ENCODE measurements around the gene ATG101.

Gene ATG101

GRCh38 chr12:52058631-52059361 lies 11.0 kb upstream of the ATG101 start:
- DNase-seq: peak; percentile 5

DNA sequence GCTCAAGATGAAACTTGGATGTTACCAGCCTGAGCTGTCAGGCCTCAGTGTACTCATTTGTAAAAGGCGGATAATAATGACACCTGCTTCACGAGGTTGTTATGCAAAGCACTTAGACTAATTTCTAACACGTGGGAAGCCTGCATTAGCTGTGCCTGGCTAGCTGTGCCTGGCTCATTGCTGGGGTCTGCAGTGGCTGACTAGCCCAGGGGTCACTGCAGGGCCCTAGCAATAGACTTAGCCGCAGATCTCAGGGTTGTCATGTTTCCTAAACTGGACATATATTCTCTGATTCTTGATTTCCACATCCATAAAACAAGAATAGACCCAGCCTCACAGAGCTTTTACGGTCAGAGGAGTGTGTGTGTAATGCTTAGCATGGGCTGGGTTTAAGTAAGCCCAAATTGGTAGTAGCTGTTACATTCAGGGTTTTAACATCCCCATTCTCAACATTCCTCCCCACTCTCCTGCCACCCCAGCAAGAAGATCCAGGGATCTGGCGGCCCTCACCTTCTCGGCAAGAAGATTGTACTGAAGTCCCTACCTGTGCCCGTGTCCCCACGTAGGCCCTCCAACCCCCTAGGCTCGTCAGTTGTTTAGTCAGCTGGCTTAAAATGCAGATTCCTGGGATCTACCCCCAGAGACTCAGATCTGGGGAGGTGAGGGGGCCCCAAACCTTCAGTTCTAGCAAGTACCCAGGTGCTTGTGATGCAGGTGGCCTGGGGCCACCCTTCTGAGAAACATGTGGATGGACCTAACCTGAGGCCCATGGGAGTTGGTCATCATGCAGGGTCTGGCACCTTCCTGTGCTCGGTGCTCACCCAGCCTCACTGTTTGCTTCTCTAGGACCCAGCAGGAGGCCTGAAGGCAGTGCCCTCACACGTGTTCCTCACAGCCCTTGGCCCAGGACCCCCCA lies 9.9 kb upstream of the ATG101 start:
- no peak for DNase-seq

DNA sequence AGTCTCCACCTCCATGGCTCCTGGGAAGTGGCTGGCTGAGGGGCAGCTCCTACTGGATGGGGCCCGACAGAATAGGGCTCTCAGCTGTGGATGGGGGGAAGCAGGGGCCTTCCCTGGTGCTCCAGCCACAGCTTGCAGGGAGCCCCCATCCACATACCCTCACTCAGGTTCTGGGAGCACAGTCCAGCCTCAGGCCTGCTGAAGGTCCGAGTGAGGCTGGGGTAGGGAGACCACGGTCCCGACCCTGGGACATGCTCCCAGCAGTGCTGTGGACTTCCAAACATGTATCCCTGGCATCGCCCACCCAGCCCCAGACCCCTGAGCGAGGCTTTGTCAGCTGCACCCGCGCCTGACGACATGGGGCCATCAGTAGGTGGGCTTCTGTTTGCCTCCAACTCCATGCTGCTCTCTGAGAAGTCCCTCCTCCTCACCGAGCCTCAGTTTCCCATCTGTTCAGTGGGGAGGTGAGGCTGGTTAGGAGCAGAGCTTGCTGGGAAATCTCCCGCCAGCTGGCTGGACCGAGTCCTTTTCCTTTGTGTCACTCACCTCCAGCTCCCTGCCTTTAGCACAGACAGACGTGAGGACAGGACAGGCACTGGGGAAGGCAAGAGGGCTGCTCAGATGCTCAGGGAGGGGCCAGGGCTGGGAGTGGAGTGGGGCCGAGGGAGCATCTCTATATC lies 9.1 kb upstream of the ATG101 start:
- DNase-seq: no peak

DNA sequence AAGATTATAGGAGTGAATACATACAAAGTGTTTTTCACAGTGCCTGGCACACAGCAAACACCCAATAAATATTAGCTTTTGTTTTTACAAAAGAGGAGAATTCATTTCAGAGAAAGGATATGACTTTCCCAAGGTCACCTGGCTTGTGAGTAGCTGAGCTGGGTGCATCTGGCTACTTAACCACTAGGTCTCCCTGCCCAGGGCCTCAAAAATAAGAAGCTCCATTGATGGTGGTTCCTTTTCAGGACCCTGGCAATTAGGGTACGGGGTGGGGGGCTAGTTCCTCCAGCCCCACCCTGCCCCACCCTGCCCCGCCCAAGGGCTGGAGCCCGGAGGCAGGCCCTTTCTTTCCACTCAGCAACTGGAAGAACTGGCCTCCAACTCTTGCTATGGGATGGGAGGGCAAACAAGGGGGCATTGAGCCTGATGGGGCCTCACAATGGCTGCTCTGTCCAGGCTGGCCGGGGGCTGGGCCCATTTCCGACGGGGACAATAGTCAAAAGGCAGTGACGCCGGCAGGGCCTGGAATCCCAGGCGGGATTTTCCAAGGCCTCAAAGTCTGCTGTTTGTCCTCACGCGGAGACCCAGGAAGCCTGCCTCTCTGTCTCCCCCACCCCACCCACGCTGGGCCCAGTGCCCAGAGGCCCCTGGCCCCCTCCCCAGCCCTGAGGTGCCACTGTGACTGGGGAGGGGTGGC lies 8.2 kb upstream of the ATG101 start:
- no peak for DNase-seq

DNA sequence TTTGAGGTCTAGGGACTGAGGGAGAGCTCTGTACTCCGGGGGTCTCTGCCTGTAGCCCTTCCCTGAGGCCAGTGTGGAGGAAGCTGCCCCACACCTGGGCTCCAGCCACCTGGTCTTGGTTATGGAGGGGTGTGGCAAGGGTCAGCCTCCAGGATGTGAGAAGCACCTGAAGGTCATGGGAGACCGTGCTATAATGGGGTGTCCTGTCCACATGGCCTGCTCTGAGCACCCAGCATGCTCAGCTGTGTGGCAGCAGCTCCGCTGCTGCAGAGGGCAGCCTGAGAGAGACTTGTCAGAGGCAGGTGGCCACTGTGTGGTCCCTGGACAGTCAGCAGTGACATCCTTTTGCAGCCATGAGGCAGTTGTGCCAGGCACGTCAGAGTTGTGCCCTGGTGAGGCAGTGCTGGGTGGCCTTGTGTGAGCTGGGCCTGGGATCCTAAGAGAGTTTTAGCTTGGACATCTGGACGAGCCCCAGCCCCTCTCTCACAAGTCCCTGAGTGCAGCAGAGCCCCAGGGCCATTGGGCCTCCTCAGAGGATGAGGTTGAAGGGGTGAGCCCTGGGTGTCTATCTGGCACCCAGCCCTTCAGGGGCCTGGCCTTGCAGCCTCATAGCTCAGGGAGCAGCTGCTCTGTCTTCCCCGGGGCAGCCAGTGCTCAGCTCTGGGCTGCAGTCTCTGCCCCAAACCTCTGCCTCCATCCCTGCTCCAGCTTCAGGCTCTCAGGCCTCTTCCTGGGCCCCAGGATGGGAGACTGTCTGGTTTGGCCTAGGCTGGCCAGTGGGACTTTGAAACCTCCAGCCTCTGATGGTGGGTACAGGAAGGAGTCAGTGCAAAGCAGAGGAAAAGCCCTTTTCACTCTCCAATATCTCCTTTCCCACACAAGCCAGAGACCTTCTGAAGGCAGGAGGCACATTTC lies 7.4 kb upstream of the ATG101 start:
- DNase-seq: no peak

GRCh38 chr12:52063082-52063924 lies 6.5 kb upstream of the ATG101 start:
- no peak for DNase-seq

DNA sequence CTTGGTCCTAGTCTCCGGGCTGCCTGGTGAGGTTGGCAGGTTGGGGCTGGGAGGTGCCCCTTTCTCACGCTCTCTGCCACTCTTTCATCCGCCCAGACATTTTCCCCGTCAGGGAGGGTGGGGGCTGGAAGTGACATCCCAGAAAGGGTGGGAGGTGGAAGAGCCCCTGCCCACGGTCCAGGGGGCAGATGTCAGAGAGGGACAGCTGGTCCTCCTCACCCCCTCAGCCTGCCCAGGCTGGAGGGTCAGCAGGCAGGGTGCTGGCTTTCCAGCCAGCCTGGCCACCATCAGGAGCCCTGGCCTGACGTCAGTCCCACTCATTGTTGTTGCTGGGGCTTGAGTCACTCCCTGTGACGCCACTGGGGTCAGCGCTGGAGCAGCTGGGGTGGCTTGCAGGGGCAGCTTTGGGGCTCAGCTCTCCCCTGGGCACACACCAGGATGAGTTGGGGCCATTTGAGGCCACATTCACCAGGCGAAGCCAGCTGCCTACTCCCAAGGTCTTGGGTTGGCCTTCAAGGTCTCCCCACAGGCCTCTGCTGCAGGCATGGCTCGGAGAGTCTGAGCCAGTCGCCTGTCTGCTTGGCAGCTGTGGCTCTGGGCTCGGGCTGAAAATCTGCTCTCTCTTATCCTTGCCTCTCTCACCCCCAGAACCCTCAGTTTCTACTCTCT lies 5.7 kb upstream of the ATG101 start:
- DNase-seq: no peak

DNA sequence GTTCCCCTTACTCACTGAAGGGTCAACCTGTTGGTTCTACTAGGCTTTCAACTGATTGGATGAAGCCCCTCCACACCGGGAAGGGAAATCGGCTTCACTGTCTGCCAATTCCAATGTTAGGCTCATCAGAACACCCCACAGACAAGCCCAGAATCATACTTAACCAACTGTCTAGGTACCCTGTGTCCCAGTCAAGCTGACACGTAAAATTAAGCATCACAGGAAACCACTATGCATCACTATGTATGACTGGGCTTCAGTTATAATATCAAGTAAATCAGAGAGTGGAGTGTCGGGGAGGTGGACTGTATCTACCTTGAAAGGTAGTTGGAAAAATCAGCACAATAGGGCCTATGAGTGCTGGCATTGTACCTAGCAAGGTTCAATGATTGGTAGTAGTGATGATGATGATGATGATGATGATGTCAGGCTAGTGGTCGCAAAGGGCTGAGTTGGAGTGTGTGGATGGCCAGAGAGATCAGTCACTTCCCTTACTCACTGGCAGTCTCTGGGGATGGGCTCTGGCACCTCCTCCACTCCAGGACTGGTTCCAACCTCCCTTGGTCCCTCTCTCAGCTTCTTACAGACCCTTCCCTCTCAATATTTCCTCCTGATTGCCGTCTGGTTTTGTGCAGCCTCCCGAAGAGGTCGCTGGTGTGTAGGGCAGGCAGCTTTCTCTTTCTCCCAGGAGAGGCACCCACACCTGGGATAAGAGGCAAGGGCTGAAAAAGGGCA lies 3.3 kb upstream of the ATG101 start:
- DNase-seq: no peak

GRCh38 chr12:52067081-52067374 lies 2.8 kb upstream of the ATG101 start:
- DNase-seq: no peak

- DNase-seq: no peak
Observed at GRCh38 chr12:52070185-52070925, 577 bp downstream of the ATG101 start.

DNA sequence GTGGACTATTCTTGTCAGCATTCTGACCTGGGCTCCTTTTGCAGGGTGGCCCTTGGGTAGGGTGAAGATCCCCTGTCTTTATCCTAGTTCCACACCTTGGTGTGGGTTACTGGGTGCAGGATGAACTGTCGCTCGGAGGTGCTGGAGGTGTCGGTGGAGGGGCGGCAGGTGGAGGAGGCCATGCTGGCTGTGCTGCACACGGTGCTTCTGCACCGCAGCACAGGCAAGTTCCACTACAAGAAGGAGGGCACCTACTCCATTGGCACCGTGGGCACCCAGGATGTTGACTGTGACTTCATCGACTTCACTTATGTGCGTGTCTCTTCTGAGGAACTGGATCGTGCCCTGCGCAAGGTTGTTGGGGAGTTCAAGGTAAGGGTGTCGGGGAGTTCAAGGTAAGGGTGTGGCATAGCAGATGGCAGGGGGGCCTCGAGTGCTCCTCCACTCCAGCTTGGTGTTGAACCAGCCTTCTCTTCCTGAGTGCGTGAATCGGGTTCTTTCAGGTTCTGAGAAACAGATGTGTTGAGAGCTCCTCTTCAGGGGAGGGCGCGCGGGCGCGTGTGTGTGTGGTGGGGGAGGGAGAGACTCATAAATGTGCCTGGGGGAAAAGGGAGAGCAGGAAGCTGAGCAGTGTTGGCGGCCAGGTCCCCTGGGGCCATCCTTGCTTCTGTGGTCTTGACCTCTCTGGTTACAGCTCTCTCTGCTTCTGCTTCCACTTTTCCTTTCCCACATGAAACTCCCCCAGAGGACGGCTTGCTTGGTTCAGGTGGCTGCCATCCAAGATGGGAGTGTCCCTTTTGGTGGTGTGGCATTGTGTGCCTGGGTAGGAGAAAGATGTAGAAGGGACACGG lies 4.0 kb downstream of the ATG101 start:
- peak; percentile 9 for DNase-seq

DNA sequence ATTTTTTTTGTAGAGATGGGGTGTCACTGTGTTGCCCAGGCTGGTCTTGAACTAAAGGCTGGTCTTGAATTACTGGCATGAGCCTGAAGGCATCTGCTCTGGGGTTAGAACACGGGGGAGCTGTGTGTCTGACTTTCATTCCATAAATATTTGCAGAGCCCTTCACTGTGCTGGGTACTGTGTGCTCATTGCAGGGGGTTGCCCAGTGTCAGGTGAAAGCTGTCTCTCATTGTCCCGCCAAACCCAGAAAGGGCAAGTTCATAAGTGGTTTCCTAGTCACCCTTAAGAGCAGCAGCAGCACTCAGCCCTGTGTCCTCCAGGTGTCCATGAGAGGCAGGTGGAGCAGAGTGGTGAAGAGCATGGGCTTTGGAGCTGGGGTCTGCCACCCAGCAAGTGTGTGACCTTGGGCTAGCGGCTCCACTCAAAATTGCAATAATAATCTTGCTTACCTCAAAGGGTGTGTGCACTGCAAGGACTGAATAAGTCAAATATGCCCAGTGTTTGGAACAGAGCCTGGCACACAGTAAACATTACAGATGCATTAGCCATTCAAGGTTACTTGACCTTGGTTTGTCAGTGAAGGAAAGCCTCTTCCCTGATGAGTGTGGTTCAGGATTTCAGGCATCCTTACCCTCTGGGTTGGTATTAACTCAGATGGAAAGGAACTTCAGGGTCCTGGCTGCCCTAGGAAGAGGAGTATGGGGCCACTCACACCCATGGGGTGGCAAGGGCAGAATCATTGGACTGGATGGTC lies 5.4 kb downstream of the ATG101 start:
- no peak for DNase-seq

DNA sequence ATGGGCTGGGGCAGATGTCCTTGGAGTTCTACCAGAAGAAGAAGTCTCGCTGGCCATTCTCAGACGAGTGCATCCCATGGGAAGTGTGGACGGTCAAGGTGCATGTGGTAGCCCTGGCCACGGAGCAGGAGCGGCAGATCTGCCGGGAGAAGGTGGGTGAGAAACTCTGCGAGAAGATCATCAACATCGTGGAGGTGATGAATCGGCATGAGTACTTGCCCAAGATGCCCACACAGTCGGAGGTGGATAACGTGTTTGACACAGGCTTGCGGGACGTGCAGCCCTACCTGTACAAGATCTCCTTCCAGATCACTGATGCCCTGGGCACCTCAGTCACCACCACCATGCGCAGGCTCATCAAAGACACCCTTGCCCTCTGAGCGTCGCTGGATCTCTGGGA lies 7.0 kb downstream of the ATG101 start:
- DNase-seq: no peak

DNA sequence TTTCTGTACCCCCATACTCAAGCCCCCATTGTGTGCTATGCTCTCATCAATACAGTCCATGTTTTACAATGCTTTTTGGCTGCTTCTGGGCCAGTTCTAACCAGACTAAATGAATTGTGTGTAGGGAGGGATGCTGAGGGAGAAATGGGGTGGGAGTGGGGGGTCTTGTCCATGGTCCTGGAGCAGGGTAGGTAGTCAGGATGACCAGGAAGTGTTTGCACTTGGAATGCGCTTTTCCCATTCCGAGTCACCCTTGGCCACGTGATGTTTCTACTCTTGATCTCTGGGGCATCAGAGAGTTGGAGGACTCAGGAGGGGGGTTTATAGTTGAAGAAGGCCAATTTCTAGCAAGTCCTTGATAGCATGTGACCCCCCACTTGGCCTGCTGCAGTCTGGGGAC lies 8.5 kb downstream of the ATG101 start:
- no peak for DNase-seq

DNA sequence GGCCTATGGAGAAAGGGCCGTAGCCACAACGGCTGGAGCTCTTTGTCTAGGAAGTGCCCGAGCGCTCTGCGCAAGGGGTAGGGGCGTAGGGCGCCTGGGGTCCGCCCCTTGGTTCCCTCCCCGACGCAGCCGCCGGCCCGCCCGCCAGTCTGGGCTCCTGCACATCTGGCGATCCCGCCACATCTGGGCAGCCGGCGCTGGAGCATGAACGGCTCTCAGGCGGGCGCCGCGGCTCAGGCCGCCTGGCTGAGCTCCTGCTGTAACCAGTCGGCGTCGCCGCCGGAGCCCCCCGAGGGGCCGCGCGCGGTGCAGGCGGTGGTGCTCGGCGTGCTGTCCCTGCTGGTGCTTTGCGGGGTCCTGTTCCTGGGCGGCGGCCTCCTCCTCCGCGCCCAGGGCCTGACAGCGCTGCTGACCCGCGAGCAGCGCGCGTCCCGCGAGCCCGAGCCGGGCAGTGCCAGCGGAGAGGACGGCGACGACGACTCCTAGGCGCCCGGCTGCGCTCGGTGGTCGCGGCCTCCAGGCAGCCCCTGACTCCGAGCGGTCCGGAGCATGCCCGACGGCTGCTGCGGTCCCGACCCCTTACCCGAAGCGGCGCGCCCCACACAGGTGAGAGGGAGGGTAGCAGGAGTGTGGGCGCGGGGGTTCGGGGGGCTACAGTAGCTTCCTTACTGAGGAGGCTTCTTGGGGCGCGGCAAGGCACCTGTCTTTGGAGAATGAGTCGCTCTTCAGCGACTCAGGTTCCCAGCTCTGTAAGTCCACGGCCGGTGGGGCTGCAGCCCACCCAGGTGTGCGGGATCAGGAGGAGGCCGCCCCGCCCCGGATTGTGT lies 10.0 kb downstream of the ATG101 start, which contains the start of gene SMIM41:
TSS of gene SMIM41 (plus strand) at position 129 of the 827 bp plus-strand sequence. CDS start at position 205, 76 bp downstream.
- DNase-seq: no peak
